Measurements from ENCODE around the gene SLC6A4. TPM values are rescaled to one million over a fixed set of nuclear protein-coding genes. Genes with fewer than 3 reads are reported as not detected.
A peak's percentile ranks its signal among the peaks of the same experiment; 100 is the strongest.

The SLC6A4 gene
- total RNA-seq, 1 experiment from 2014 or later, result 0.02 TPM

DNA sequence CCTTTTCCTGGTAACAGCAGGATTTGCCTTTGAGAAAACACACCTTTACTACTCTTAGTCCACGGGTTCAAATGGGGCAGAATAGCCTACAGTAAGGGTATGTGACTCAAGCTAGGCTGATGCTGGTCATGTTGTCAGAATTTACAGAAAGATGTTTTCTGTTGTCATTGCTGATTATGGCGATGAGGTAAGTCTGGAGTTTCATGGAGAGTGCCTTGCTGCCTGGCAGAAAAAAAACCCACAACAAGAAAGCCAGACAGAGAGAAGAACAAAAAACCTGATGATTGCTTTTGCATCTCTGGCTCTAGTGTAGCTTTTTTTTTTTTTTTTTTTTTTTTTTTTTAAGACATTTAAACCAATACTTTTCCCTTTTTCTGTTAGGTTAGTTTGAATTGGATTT, 47.9 kb downstream of the SLC6A4 start:
- Histone ChIP-seq H2AK5ac (ENCODE audit: insufficient read length, low read length) (no peak overlapping the region), H3K9ac (ENCODE audit: extremely low read depth, insufficient read length, low read length) (no peak overlapping the region), H3K23me2 (ENCODE audit: insufficient read length, low read depth, low read length, poor library complexity, severe bottlenecking) (no peaks in the 10 kb centered on the region), H4K20me1 (ENCODE audit: control insufficient read depth, insufficient read depth, insufficient read length) (no peaks in the 10 kb centered on the region), H3T11ph (ENCODE audit: low read length) (no peak overlapping the region), H3K4ac (ENCODE audit: low read depth, low read length) (no peak overlapping the region), H3K4me2 (ENCODE audit: insufficient read depth, insufficient read length, low read length) (no peak overlapping the region), H4K91ac (ENCODE audit: insufficient read length, low read depth, low read length) (no peak overlapping the region), H3K79me1 (ENCODE audit: insufficient read depth, low read depth, low read length, poor library complexity, severe bottlenecking) (no peaks in the 10 kb centered on the region), H3K56ac (ENCODE audit: insufficient read length, low read depth, low read length) (no peak overlapping the region), H4K5ac (ENCODE audit: insufficient read length, low read depth, low read length) (no peak overlapping the region), H3K23ac (ENCODE audit: insufficient read length, low read depth, low read length) (no peak overlapping the region), H2BK15ac (ENCODE audit: low read depth, low read length) (no peak overlapping the region), H4K8ac (replicated peaks; ENCODE audit: insufficient read length, low read depth, low read length) (no peak overlapping the region), H2BK5ac (ENCODE audit: insufficient read length, low read length) (no peak overlapping the region), H3K79me2 (ENCODE audit: insufficient read depth, low read length) (no peaks in the 10 kb centered on the region), H3K18ac (ENCODE audit: insufficient read length, low read depth, low read length) (no peak overlapping the region), H3K4me1 (ENCODE audit: insufficient read depth, low read length) (no peaks in the 10 kb centered on the region), H2BK120ac (ENCODE audit: low read depth, low read length, poor library complexity, severe bottlenecking) (no peak overlapping the region), H3K27ac (ENCODE audit: insufficient read length, low read depth, low read length) (no peak overlapping the region), H2AFZ (ENCODE audit: low read length) (no peak overlapping the region), H3K9me3 (ENCODE audit: control insufficient read depth, low read depth, low read length) (no peaks in the 10 kb centered on the region), H3K14ac (ENCODE audit: insufficient read depth, low read length) (no peak overlapping the region), H3K27me3 (ENCODE audit: insufficient read depth, low read length) (no peaks in the 10 kb centered on the region), H2BK12ac (ENCODE audit: insufficient read length, low read depth, low read length) (no peak overlapping the region), H2BK20ac (ENCODE audit: low read depth, low read length, poor library complexity, severe bottlenecking) (no peak overlapping the region)
- WGBS (ENCODE audit: extremely low coverage, insufficient read length, low lambda C conversion rate), result no CpG with 5 or more reads among the region's 2 CpGs
- peaks cover 13 to 30% (median 20%) of the 10 kb centered on the region in 3 experiments; a peak in 6 of 7 replicates for H3K36me3 Mint-ChIP-seq (ENCODE audit: insufficient read depth in 1 of 3, low read depth in 3 of 3)
- no peaks in the 10 kb centered on the region; the same call in 1 of the 2 replicates for H3K27me3 Mint-ChIP-seq (ENCODE audit: low read depth)
- DNase-seq, result no peak
- peak overlapping the region in 1 of 3 experiments; percentile 53; a peak in 1 of 7 replicates for H3K27ac Mint-ChIP-seq
- no peaks in the 10 kb centered on the region for H3K9me3 Mint-ChIP-seq
- H3K4me1 Mint-ChIP-seq, result no peaks in the 10 kb centered on the region
- TF ChIP-seq, protein P1, sequence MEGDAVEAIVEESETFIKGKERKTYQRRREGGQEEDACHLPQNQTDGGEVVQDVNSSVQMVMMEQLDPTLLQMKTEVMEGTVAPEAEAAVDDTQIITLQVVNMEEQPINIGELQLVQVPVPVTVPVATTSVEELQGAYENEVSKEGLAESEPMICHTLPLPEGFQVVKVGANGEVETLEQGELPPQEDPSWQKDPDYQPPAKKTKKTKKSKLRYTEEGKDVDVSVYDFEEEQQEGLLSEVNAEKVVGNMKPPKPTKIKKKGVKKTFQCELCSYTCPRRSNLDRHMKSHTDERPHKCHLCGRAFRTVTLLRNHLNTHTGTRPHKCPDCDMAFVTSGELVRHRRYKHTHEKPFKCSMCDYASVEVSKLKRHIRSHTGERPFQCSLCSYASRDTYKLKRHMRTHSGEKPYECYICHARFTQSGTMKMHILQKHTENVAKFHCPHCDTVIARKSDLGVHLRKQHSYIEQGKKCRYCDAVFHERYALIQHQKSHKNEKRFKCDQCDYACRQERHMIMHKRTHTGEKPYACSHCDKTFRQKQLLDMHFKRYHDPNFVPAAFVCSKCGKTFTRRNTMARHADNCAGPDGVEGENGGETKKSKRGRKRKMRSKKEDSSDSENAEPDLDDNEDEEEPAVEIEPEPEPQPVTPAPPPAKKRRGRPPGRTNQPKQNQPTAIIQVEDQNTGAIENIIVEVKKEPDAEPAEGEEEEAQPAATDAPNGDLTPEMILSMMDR (conservative IDR thresholded peaks at IDR 0.05), result no peak
- H3K4me3 Mint-ChIP-seq, result no peak overlapping the region

All from H9 (cell line).